HFFc6 (cell line): ENCODE data around the gene FAM222A. TPM values are rescaled to one million over a fixed set of nuclear protein-coding genes. Genes with fewer than 3 reads are reported as not detected.

ENCODE experiments used
- DNase-seq: peaks from one replicate; pipeline ENCODE4 v3.0.0-alpha.2; 2018
- H3K27ac Mint-ChIP-seq: 2 replicates; pipeline ENCODE4 v1.8.0; 2020; ENCODE audit warnings: mild to moderate bottlenecking, mixed read lengths
- H3K27me3 Mint-ChIP-seq: 2 replicates; pipeline ENCODE4 v1.8.0; 2021; ENCODE audit warnings: mild to moderate bottlenecking, moderate library complexity, mixed read lengths; ENCODE audit not compliant: insufficient read depth
- H3K36me3 Mint-ChIP-seq: 2 replicates; pipeline ENCODE4 v1.8.0; 2021; ENCODE audit warnings: low read depth, mixed read lengths
- H3K4me1 Mint-ChIP-seq: 2 replicates; pipeline ENCODE4 v1.8.0; 2020; ENCODE audit warnings: low read depth, mixed read lengths
- H3K4me3 Mint-ChIP-seq: 2 replicates; pipeline ENCODE4 v1.8.0; 2020; ENCODE audit warnings: mild to moderate bottlenecking, moderate library complexity, mixed read lengths
- H3K9me3 Mint-ChIP-seq: 2 replicates; pipeline ENCODE4 v1.8.0; 2020; ENCODE audit warnings: mild to moderate bottlenecking, mixed read lengths
- total RNA-seq, 6 experiments: library from RNA; stranded (reverse); fragmentation: NEBNext Ultra II Directional; extraction: Animal tissue kit (Norgen Biotek cat#: 25700); gene quantifications; 2 replicates in 1 of 6; 3 replicates in 5 of 6; pipeline ENCODE4 v1.2.3, GENCODE V29; 2021
- TF ChIP-seq, protein P1 (sequence below): fragments of 200-600 bp; sonication (generic); IDR thresholded peaks from 2 replicates; pipeline ENCODE4 v1.5.0; 2021; ENCODE audit warnings: antibody characterized with exemption, mild to moderate bottlenecking

Gene FAM222A
- total RNA-seq, 6 experiments from 2014 or later, result 0.46 to 0.65 (median 0.64) TPM

DNA sequence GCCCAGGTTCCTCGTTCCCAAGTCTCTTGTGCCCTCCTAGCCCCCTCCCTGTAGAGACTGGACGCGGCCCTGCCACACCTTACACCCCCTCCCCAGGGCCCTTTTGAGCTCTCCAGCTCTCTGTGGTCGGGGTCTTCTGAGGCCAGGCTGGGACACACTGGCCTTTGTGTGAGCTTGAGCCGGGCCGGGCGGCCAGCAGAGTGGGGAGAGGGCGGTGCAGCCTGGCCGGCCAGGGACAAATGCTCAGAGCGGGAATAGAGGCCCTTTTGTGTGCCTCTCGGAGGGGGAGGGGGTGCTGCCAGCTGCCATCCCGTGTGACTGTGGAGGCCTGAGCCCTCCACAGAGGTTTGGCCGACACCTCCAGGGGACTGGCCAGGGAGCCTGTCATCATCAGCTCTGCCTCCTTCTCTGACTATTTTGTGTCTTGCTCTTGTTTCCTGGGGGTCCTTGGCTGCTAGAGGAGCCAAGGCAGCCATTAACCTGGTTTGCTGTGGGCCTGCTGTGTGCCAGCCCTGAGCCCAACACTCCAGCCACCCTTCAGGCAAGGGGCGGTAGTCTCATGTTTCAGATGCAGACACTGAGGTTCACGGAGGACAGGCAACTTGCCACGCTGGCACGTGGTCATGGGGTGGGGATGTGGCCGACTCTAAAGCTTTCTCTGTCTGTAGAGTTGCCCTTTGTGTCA is 13.6 kb downstream of the FAM222A start:
- Mint-ChIP-seq H3K4me1 (no peaks in the 10 kb centered on the region), H3K27me3 (peaks cover 37% of the 10 kb centered on the region), H3K36me3 (no peaks in the 10 kb centered on the region), H3K27ac (no peak overlapping the region), H3K9me3 (no peaks in the 10 kb centered on the region), H3K4me3 (no peak overlapping the region)
- TF ChIP-seq, protein P1, sequence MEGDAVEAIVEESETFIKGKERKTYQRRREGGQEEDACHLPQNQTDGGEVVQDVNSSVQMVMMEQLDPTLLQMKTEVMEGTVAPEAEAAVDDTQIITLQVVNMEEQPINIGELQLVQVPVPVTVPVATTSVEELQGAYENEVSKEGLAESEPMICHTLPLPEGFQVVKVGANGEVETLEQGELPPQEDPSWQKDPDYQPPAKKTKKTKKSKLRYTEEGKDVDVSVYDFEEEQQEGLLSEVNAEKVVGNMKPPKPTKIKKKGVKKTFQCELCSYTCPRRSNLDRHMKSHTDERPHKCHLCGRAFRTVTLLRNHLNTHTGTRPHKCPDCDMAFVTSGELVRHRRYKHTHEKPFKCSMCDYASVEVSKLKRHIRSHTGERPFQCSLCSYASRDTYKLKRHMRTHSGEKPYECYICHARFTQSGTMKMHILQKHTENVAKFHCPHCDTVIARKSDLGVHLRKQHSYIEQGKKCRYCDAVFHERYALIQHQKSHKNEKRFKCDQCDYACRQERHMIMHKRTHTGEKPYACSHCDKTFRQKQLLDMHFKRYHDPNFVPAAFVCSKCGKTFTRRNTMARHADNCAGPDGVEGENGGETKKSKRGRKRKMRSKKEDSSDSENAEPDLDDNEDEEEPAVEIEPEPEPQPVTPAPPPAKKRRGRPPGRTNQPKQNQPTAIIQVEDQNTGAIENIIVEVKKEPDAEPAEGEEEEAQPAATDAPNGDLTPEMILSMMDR, result no peak
- DNase-seq, result no peak

DNA sequence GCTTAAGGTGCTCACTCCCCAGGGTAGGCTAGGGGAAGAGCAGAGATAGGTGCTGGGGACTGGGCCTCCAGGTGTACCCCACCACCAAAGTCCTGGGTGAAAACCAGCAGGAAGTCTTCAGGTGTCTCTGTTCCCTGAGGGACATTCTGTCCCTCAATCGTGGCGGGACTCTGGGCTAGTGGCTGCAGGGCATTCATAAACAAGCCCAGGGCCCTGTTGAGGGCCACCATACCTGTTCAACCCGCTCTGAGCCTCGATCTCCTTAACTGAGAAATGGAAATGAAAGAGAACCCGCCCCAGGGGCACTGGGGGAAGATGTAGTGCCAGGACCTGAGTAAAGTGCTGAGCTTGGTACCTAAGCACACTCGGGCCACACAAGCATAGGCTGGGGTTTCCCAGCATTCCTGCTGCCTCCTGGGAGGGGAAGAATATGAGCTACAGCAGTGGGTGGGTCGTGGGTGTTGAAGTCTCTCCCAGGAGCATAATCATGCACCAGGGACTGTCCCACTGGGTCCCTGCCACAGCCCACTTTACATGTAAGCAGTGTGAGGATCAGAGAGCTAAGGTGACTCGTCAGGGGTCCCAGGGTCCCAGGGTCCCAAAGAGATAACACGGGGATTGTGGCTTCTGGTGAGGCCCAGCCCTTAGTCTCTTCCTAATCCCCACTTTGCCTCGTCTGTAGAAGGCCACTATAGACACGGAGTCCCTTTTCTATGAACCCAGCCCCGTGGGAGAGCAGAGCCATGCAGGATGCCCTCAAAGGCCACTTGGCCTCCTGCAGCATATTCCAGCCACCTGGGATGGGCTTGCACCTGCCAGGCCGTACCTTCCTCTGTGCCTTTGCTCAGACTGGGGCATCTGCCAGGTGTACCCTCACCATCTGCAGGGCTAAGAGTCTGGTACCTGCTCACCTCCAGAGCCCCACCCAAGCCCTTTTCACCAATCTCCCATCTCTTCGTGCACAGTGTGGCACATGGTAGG is 14.4 kb downstream of the FAM222A start:
- Mint-ChIP-seq H3K27me3 (peaks cover 39% of the 10 kb centered on the region), H3K4me3 (no peak overlapping the region), H3K36me3 (no peaks in the 10 kb centered on the region), H3K27ac (no peak overlapping the region), H3K9me3 (no peaks in the 10 kb centered on the region), H3K4me1 (no peaks in the 10 kb centered on the region)
- DNase-seq, result no peak
- TF ChIP-seq, protein P1, result no peak

DNA sequence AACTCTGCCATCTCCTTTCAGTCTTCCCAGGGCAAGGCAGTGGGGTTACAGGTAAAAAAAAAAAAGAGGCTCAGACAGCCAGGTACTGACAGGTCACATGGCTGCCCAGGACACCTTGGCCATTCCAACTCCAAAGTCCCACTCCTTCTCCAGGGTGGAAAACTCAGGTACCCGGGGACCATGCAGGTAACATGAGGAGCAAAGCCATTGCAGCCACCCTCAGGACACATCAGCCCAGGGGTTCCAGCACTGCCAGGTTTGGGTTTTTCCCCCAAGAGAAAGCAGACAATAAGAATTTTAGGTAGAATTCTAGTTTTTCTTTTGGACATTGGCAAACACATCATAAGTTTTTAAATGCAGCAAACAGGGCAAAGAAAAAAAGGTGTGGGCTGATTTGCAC is 15.3 kb downstream of the FAM222A start:
- Mint-ChIP-seq H3K27me3 (peaks cover 47% of the 10 kb centered on the region), H3K9me3 (no peaks in the 10 kb centered on the region), H3K4me1 (no peaks in the 10 kb centered on the region), H3K36me3 (no peaks in the 10 kb centered on the region), H3K27ac (no peak overlapping the region), H3K4me3 (no peak overlapping the region)
- no peak for DNase-seq
- TF ChIP-seq, protein P1, result no peak

DNA sequence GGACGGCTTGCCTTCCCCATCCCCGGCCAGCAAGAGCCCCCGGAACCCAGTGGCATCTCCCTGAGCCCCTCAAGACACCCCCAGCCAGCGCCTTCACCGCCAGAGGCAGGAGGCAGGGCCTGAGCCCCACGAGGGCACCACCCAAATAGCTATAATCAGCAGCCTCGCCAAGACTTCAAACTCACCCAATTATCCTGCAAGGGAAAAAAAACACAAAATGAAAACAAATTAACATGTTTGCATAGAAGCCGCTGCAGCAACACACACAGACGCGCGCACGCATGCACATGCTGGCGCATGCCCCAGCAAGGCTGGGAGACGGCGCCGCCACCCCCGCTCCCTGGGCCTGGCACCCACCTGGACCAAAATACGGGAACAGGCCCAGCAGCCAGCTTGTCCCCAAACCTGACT is 15.8 kb downstream of the FAM222A start:
- Mint-ChIP-seq H3K9me3 (no peaks in the 10 kb centered on the region), H3K27me3 (peaks cover 52% of the 10 kb centered on the region), H3K27ac (no peak overlapping the region), H3K4me3 (no peak overlapping the region), H3K4me1 (no peaks in the 10 kb centered on the region), H3K36me3 (no peaks in the 10 kb centered on the region)
- TF ChIP-seq, protein P1, result no peak
- no peak for DNase-seq

DNA sequence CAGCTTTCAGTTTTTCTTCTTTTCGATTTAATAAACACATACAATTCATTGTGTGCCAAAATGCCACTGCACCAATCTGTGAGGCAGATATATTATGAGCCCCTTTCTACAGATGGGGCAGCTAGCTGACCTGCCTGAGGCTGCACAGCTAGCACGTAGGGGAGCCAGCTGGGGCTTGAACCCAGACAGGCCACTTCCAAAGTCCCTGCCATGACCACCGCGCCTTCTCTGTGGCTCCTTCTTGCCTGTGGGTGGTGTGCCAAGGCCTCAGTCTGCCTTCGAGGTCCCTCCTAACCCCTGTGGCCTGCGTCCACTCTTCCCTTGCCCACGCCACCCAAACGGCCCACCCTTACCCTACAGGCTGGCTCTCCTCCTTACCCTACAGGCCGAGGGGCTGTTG is 16.2 kb downstream of the FAM222A start:
- H3K4me3 Mint-ChIP-seq, result no peak overlapping the region
- no peaks in the 10 kb centered on the region for H3K9me3 Mint-ChIP-seq
- TF ChIP-seq, protein P1, result no peak
- no peak overlapping the region for H3K27ac Mint-ChIP-seq
- DNase-seq, result no peak
- no peaks in the 10 kb centered on the region for H3K36me3 Mint-ChIP-seq
- H3K4me1 Mint-ChIP-seq, result no peaks in the 10 kb centered on the region
- H3K27me3 Mint-ChIP-seq, result peaks cover 56% of the 10 kb centered on the region
